H1 (cell line): ENCODE results near the gene TRAF5. TPM values are rescaled to one million over a fixed set of nuclear protein-coding genes. Genes with fewer than 3 reads are reported as not detected.

Source experiments
- CTCF ChIA-PET: fragments of 300-600 bp; sonication (Branson Sonifier 250); formaldehyde crosslinking; loops from one replicate; lab custom pipeline; 2021; ENCODE audit not compliant: partially characterized antibody; lab: Charles Lee
- POLR2A ChIA-PET: fragments of 300-600 bp; sonication (Branson Sonifier 250); formaldehyde crosslinking; loops from one replicate; lab custom pipeline; 2021; ENCODE audit warnings: inconsistent platforms; ENCODE audit not compliant: partially characterized antibody; lab: Charles Lee
- DNase-seq, 2 experiments: peaks; one replicate each; pipeline versions ENCODE4 v3.0.0 to v3.0.0-alpha.2; 2010 to 2022; ENCODE audit warnings: low spot score in 2 of 2, low read depth in 1 of 2, mixed read lengths in 1 of 2
- FAIRE-seq: peaks from 2 replicates; lab custom pipeline; 2011; peaks lifted over from hg19 to GRCh38; lab: Jason Lieb, UNC
- H2AFZ ChIP-seq: 2 replicates; pipeline ENCODE4 v1.8.1; 2012; ENCODE audit warnings: low read length, inconsistent platforms
- H2AK5ac ChIP-seq: 2 replicates; pipeline ENCODE4 v1.6.1; 2013; ENCODE audit warnings: low read depth, low read length
- H2BK120ac ChIP-seq: replicated peaks from 2 replicates; pipeline ENCODE3; 2013; ENCODE audit warnings: low read depth, low read length, inconsistent platforms
- H2BK12ac ChIP-seq: 2 replicates; pipeline ENCODE4 v1.6.1; 2013; ENCODE audit warnings: low read depth, low read length
- H2BK15ac ChIP-seq: 2 replicates; pipeline ENCODE4 v1.6.1; 2013; ENCODE audit warnings: low read length
- H2BK20ac ChIP-seq: 2 replicates; pipeline ENCODE4 v1.6.1; 2013; ENCODE audit warnings: low read length
- H2BK5ac ChIP-seq: 2 replicates; pipeline ENCODE4 v1.6.1; 2013; ENCODE audit warnings: low read depth, low read length
- H3K14ac ChIP-seq: 2 replicates; pipeline ENCODE4 v1.6.1; 2013; ENCODE audit warnings: inconsistent platforms; ENCODE audit not compliant: insufficient read length
- H3K18ac ChIP-seq: 2 replicates; pipeline ENCODE4 v1.6.1; 2013; ENCODE audit warnings: low read length; ENCODE audit errors: extremely low read depth
- H3K23ac ChIP-seq: 2 replicates; pipeline ENCODE4 v1.6.1; 2013; ENCODE audit warnings: inconsistent platforms; ENCODE audit not compliant: insufficient read length
- H3K23me2 ChIP-seq: 2 replicates; pipeline ENCODE4 v1.6.1; 2013; ENCODE audit warnings: low read depth, low read length
- H3K27ac ChIP-seq: 2 replicates; pipeline ENCODE4 v1.6.1; 2011; ENCODE audit warnings: low read depth, low read length, inconsistent platforms
- H3K27me3 ChIP-seq, 4 experiments: replicated peaks in 1 of 4; 1 replicate in 1 of 4; 2 replicates in 3 of 4; pipeline versions ENCODE4 v1.6.1 to v1.8.1; 2011 to 2013; ENCODE audit warnings: low read length in 3 of 4, mild to moderate bottlenecking in 3 of 4, inconsistent platforms in 2 of 4, mixed read lengths in 2 of 4, moderate library complexity in 1 of 4; ENCODE audit not compliant: control insufficient read depth in 3 of 4, insufficient read depth in 3 of 4; ENCODE audit errors: extremely low read depth in 1 of 4
- H3K36me3 ChIP-seq, 4 experiments: 2 replicates each; pipeline versions ENCODE4 v1.6.1 to v1.8.1; 2011 to 2013; ENCODE audit warnings: mild to moderate bottlenecking in 4 of 4, low read length in 3 of 4, moderate library complexity in 2 of 4, control low read depth in 1 of 4, inconsistent platforms in 1 of 4; ENCODE audit not compliant: insufficient read depth in 4 of 4, control insufficient read depth in 2 of 4
- H3K4ac ChIP-seq: replicated peaks from 2 replicates; pipeline ENCODE3; 2013; ENCODE audit warnings: low read length, low read depth, mixed read lengths, inconsistent platforms; ENCODE audit not compliant: insufficient read length
- H3K4me1 ChIP-seq, 4 experiments: replicated peaks in 1 of 4; 1 replicate in 1 of 4; 2 replicates in 3 of 4; pipeline versions ENCODE4 v1.6.1 to v1.8.1; 2011 to 2013; ENCODE audit warnings: low read length in 3 of 4, inconsistent platforms in 2 of 4, mixed read lengths in 1 of 4; ENCODE audit not compliant: insufficient read depth in 4 of 4, control insufficient read depth in 3 of 4
- H3K4me2 ChIP-seq, 2 experiments: 2 replicates each; pipeline versions ENCODE4 v1.6.1 to v1.8.1; 2011 to 2013; ENCODE audit warnings: low read depth in 2 of 2, low read length in 2 of 2, control low read depth in 1 of 2, inconsistent platforms in 1 of 2, mild to moderate bottlenecking in 1 of 2; ENCODE audit not compliant: insufficient read depth in 1 of 2
- H3K4me3 ChIP-seq, 4 experiments: fragments of 200-600, 300-600 bp in 1 of 4; sonication (generic), shearing (Covaris generic), sonication (Bioruptor Twin) in 1 of 4; 2 replicates each; pipeline versions ENCODE4 v1.5.1 to v1.8.1; 2011 to 2016; ENCODE audit warnings: low read length in 4 of 4, low read depth in 3 of 4, control low read depth in 2 of 4, inconsistent platforms in 2 of 4, mild to moderate bottlenecking in 2 of 4, mixed read lengths in 1 of 4, moderate library complexity in 1 of 4; ENCODE audit not compliant: insufficient read depth in 2 of 4; ENCODE audit errors: extremely low read depth in 1 of 4
- H3K56ac ChIP-seq: replicated peaks from 2 replicates; pipeline ENCODE3; 2013; ENCODE audit warnings: low read depth, mild to moderate bottlenecking, mixed read lengths, low read length, inconsistent platforms; ENCODE audit not compliant: insufficient read length
- H3K79me1 ChIP-seq: 2 replicates; pipeline ENCODE4 v1.6.1; 2013; ENCODE audit warnings: low read depth, low read length, control low read depth
- H3K79me2 ChIP-seq, 2 experiments: 2 replicates each; pipeline versions ENCODE4 v1.6.1 to v1.8.1; 2012 to 2013; ENCODE audit warnings: low read length in 2 of 2, mild to moderate bottlenecking in 2 of 2, inconsistent platforms in 1 of 2; ENCODE audit not compliant: insufficient read depth in 2 of 2, control insufficient read depth in 1 of 2
- H3K9ac ChIP-seq, 4 experiments: replicated peaks in 1 of 4; 1 replicate in 1 of 4; 2 replicates in 3 of 4; pipeline versions ENCODE4 v1.6.1 to v1.8.1; 2011 to 2013; ENCODE audit warnings: low read depth in 3 of 4, low read length in 3 of 4, control low read depth in 2 of 4, mild to moderate bottlenecking in 2 of 4, moderate library complexity in 2 of 4, inconsistent platforms in 1 of 4; ENCODE audit errors: extremely low read depth in 1 of 4
- H3K9me3 ChIP-seq, 2 experiments: 2 replicates each; pipeline versions ENCODE4 v1.6.1 to v1.8.1; 2012 to 2013; ENCODE audit warnings: mild to moderate bottlenecking in 2 of 2, moderate library complexity in 2 of 2, control low read depth in 1 of 2, inconsistent platforms in 1 of 2, low read depth in 1 of 2, low read length in 1 of 2, mixed read lengths in 1 of 2; ENCODE audit not compliant: insufficient read depth in 2 of 2
- H4K20me1 ChIP-seq, 2 experiments: replicated peaks in 1 of 2; 2 replicates each; pipeline versions ENCODE3 to v1.8.1; 2011 to 2013; ENCODE audit warnings: inconsistent platforms in 2 of 2, low read length in 2 of 2, mild to moderate bottlenecking in 1 of 2; ENCODE audit not compliant: insufficient read depth in 2 of 2, control insufficient read depth in 1 of 2
- H4K5ac ChIP-seq: 2 replicates; pipeline ENCODE4 v1.6.1; 2013; ENCODE audit warnings: low read length, low read depth, mixed read lengths, inconsistent platforms; ENCODE audit not compliant: insufficient read length
- H4K8ac ChIP-seq: 2 replicates; pipeline ENCODE4 v1.8.0; 2013; ENCODE audit warnings: mild to moderate bottlenecking, moderate library complexity, low read length, inconsistent platforms; ENCODE audit not compliant: insufficient read depth; ENCODE audit errors: extremely low read depth
- H4K91ac ChIP-seq: replicated peaks from 2 replicates; pipeline ENCODE3; 2013; ENCODE audit warnings: low read length, mixed read lengths, inconsistent platforms; ENCODE audit not compliant: insufficient read length
- BCL11A ChIP-seq, 2 experiments: IDR thresholded peaks; one replicate each; pipeline ENCODE4 v1.6.1; 2011; ENCODE audit warnings: low read depth in 2 of 2, low read length in 2 of 2, mild to moderate bottlenecking in 2 of 2
- CEBPB ChIP-seq: IDR thresholded peaks from 2 replicates; pipeline ENCODE4 v1.6.1; 2012; ENCODE audit warnings: low read depth, low read length
- CHD2 ChIP-seq: IDR thresholded peaks from 2 replicates; pipeline ENCODE4 v1.6.1; 2012; ENCODE audit warnings: low read length, improper control_type of control experiment
- FOSL1 ChIP-seq: IDR thresholded peaks from 2 replicates; pipeline ENCODE4 v1.6.1; 2011; ENCODE audit warnings: mild to moderate bottlenecking, low read depth, low read length, moderate library complexity; ENCODE audit not compliant: insufficient read depth
- GABPA ChIP-seq: IDR thresholded peaks from 2 replicates; pipeline ENCODE4 v1.6.1; 2011; ENCODE audit warnings: mild to moderate bottlenecking, low read length, moderate library complexity, borderline replicate concordance; ENCODE audit not compliant: insufficient read depth
- GTF2F1 ChIP-seq: IDR thresholded peaks from 2 replicates; pipeline ENCODE4 v1.6.1; 2012; ENCODE audit warnings: low read depth, low read length, improper control_type of control experiment, borderline replicate concordance
- JUND ChIP-seq: IDR thresholded peaks from 2 replicates; pipeline ENCODE4 v1.6.1; 2011; ENCODE audit warnings: mild to moderate bottlenecking, improper control_type of control experiment, low read length
- RNF2 ChIP-seq: fragments of 200-900, 300-1000 bp; sonication (generic); IDR thresholded peaks from 2 replicates; pipeline ENCODE4 v1.7.1; 2016; ENCODE audit warnings: borderline replicate concordance, low read depth, mild to moderate bottlenecking, antibody characterized with exemption, low read length; ENCODE audit not compliant: poor library complexity, severe bottlenecking; ENCODE audit errors: missing control alignments
- YY1 ChIP-seq: IDR thresholded peaks from 2 replicates; pipeline ENCODE4 v1.6.1; 2011; ENCODE audit warnings: low read depth, mild to moderate bottlenecking, low read length
- WGBS, 2 experiments: shearing (Covaris generic) in 1 of 2; methylation state at CpG; one replicate each; pipeline versions ENCODE4 v1.1.6 to v1.1.7; 2013 to 2015; ENCODE audit warnings: low lambda C conversion rate in 2 of 2, mixed read lengths in 2 of 2, inconsistent platforms in 1 of 2, low coverage in 1 of 2, missing lambda C conversion rate in 1 of 2; ENCODE audit not compliant: insufficient replicate concordance in 2 of 2, insufficient coverage in 1 of 2, insufficient read length in 1 of 2; ENCODE audit errors: extremely low coverage in 1 of 2, missing lambda C conversion rate in 1 of 2; 5-methylcytosine and 5-hydroxymethylcytosine counted together
- polyA plus RNA-seq, 7 experiments: library from polyadenylated mRNA; depleted of rRNA in 3 of 7; stranded (reverse) in 5 of 7; unstranded in 2 of 7; fragments of >200 nt in 5 of 7; fragments of 200-250 nt in 2 of 7; gene quantifications; 1 replicate in 5 of 7; 2 replicates in 1 of 7; 4 replicates in 1 of 7; pipeline versions ENCODE4 v1.2.1 to v1.2.3, GENCODE V29; 2011 to 2013; ENCODE audit warnings: missing spikeins in 2 of 7, mixed read lengths in 2 of 7
- total RNA-seq: library from RNA; stranded (reverse); fragmentation: NEBNext Ultra II Directional; extraction: Animal tissue kit (Norgen Biotek cat#: 25700); gene quantifications from 2 replicates; pipeline ENCODE4 v1.2.1, GENCODE V29; 2021

TRAF5 gene
- total and polyA plus RNA-seq, 2 of the 8 experiments (the other 6 are each of a cell fraction or from before 2014, with no cell fraction given), result 13.0 to 17.1 TPM

DNA sequence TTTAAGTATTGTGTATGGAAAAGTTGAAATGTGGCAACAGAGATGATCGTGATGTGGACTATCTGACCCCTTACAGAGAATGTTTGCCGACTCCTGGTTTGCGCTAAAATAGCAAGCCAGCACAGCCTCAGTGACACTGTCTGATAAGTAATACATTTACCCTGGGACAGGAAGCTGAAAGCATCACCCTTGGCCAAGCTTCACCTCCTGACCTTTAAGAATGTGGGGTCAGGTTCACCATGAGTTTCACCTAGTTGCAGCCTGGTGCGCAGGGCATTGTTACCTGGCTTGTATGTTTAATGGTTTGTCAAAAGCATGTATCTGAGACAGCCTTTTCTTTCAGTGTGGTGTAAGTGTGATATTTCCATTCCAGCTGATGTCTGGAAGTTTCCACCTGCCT is 29.2 kb downstream of the TRAF5 start:
- DNase-seq, result no peak
- ChIA-PET CTCF (interaction anchor here (0.9 to 2.9 kb wide), 6 partner anchors 11 to 59 kb away, joined by 3 to 12 read pairs (median 3); no protein-coding TSS in a partner anchor), POLR2A (no interaction called here)
- no peaks in the 10 kb centered on the region for H4K20me1 ChIP-seq
- no peak overlapping the region for H3K56ac ChIP-seq
- no peak overlapping the region for H2BK15ac ChIP-seq
- H2AK5ac ChIP-seq, result no peak overlapping the region
- H4K5ac ChIP-seq, result no peak overlapping the region
- no peak overlapping the region for H3K4me3 ChIP-seq
- H3K4me2 ChIP-seq, result no peak overlapping the region; a peak in 1 of 4 replicates
- peaks cover 0 to 16% (median 7%) of the 10 kb centered on the region in 4 experiments; a peak in 5 of 8 replicates for H3K36me3 ChIP-seq
- H4K8ac ChIP-seq, result no peak overlapping the region
- no peaks in the 10 kb centered on the region for H3K4me1 ChIP-seq
- H3K9me3 ChIP-seq, result no peaks in the 10 kb centered on the region
- H3K79me1 ChIP-seq, result peaks cover 2% of the 10 kb centered on the region
- H3K27ac ChIP-seq, result no peak overlapping the region
- no peaks in the 10 kb centered on the region for H3K23me2 ChIP-seq
- H3K9ac ChIP-seq, result no peak overlapping the region
- no peaks in the 10 kb centered on the region for H3K79me2 ChIP-seq
- no peak overlapping the region for H3K4ac ChIP-seq
- H2BK12ac ChIP-seq, result no peak overlapping the region
- H3K23ac ChIP-seq, result no peak overlapping the region
- no peak overlapping the region for H2BK20ac ChIP-seq
- H3K18ac ChIP-seq, result no peak overlapping the region
- TF ChIP-seq RNF2, result no peak
- no peak for TF ChIP-seq GTF2F1
- no peak for TF ChIP-seq FOSL1
- no peak for TF ChIP-seq CEBPB
- TF ChIP-seq GABPA, result no peak
- TF ChIP-seq JUND, result no peak
- no peak for TF ChIP-seq CHD2
- no peak for TF ChIP-seq YY1
- TF ChIP-seq BCL11A (IDR thresholded peaks at IDR 0.05; ENCODE audit: low read depth in 2 of 2, low read length in 2 of 2), result no peak
- TF ChIP-seq, all 59 proteins: peak for 0
- Histone ChIP-seq H3K14ac (no peak overlapping the region), H3K27me3 (no peaks in the 10 kb centered on the region), H2BK5ac (no peak overlapping the region), H2AFZ (no peak overlapping the region), H2BK120ac (no peak overlapping the region), H4K91ac (no peak overlapping the region)
- 90% methylated on average over 4 of the region's 4 CpGs; no CpG with 5 or more reads in 1 of the 2 experiments for WGBS, 2 experiments
- no peak for FAIRE-seq
